H1 (cell line): ENCODE measurements around the gene DGKI. TPM values are rescaled to one million over a fixed set of nuclear protein-coding genes. Genes with fewer than 3 reads are reported as not detected.

Source experiments
- CBX8 ChIP-seq: fragments of 300-800, 300-1000 bp; sonication (generic); IDR thresholded peaks from 2 replicates; pipeline ENCODE4 v1.7.1; 2016; ENCODE audit warnings: low read depth, low read length, borderline replicate concordance
- CEBPB ChIP-seq: IDR thresholded peaks from 2 replicates; pipeline ENCODE4 v1.6.1; 2012; ENCODE audit warnings: low read depth, low read length
- CHD1 ChIP-seq: IDR thresholded peaks from 2 replicates; pipeline ENCODE4 v1.6.1; 2012; ENCODE audit warnings: low read depth, low read length, improper control_type of control experiment
- FOSL1 ChIP-seq: IDR thresholded peaks from 2 replicates; pipeline ENCODE4 v1.6.1; 2011; ENCODE audit warnings: mild to moderate bottlenecking, low read depth, low read length, moderate library complexity; ENCODE audit not compliant: insufficient read depth
- KDM4A ChIP-seq: IDR thresholded peaks from one replicate; pipeline ENCODE4 v1.7.1; 2012; ENCODE audit warnings: low read depth, mild to moderate bottlenecking, moderate library complexity, low read length, inconsistent platforms; ENCODE audit not compliant: severe bottlenecking
- POLR2AphosphoS5 ChIP-seq: IDR thresholded peaks from 2 replicates; pipeline ENCODE4 v1.6.1; 2011; ENCODE audit warnings: low read depth, low read length
- POU5F1 ChIP-seq: IDR thresholded peaks from 2 replicates; pipeline ENCODE4 v1.6.1; 2011; ENCODE audit warnings: low read depth, mild to moderate bottlenecking, low read length, moderate library complexity
- RBBP5 ChIP-seq: IDR thresholded peaks from 2 replicates; pipeline ENCODE4 v1.7.1; 2012; ENCODE audit warnings: low read depth, mild to moderate bottlenecking, inconsistent platforms, low read length, moderate library complexity, borderline replicate concordance
- SIRT6 ChIP-seq: IDR thresholded peaks from one replicate; pipeline ENCODE4 v1.7.1; 2012; ENCODE audit warnings: low read length, inconsistent platforms
- polyA plus RNA-seq, 7 experiments: library from polyadenylated mRNA; depleted of rRNA in 3 of 7; stranded (reverse) in 5 of 7; unstranded in 2 of 7; fragments of >200 nt in 5 of 7; fragments of 200-250 nt in 2 of 7; gene quantifications; 1 replicate in 5 of 7; 2 replicates in 1 of 7; 4 replicates in 1 of 7; pipeline versions ENCODE4 v1.2.1 to v1.2.3, GENCODE V29; 2011 to 2013; ENCODE audit warnings: missing spikeins in 2 of 7, mixed read lengths in 2 of 7
- total RNA-seq: library from RNA; stranded (reverse); fragmentation: NEBNext Ultra II Directional; extraction: Animal tissue kit (Norgen Biotek cat#: 25700); gene quantifications from 2 replicates; pipeline ENCODE4 v1.2.1, GENCODE V29; 2021
- TF ChIP-seq, protein P1 (sequence below): fragments of 300-600 bp; sonication (generic); IDR thresholded peaks from 2 replicates; pipeline ENCODE4 v1.7.1; 2012; ENCODE audit warnings: low read length, moderate library complexity, mild to moderate bottlenecking, inconsistent platforms; ENCODE audit not compliant: insufficient replicate concordance

DGKI gene
- total and polyA plus RNA-seq, 2 of the 8 experiments (the other 6 are each of a cell fraction or from before 2014, with no cell fraction given): 0.20 to 0.71 TPM

DNA sequence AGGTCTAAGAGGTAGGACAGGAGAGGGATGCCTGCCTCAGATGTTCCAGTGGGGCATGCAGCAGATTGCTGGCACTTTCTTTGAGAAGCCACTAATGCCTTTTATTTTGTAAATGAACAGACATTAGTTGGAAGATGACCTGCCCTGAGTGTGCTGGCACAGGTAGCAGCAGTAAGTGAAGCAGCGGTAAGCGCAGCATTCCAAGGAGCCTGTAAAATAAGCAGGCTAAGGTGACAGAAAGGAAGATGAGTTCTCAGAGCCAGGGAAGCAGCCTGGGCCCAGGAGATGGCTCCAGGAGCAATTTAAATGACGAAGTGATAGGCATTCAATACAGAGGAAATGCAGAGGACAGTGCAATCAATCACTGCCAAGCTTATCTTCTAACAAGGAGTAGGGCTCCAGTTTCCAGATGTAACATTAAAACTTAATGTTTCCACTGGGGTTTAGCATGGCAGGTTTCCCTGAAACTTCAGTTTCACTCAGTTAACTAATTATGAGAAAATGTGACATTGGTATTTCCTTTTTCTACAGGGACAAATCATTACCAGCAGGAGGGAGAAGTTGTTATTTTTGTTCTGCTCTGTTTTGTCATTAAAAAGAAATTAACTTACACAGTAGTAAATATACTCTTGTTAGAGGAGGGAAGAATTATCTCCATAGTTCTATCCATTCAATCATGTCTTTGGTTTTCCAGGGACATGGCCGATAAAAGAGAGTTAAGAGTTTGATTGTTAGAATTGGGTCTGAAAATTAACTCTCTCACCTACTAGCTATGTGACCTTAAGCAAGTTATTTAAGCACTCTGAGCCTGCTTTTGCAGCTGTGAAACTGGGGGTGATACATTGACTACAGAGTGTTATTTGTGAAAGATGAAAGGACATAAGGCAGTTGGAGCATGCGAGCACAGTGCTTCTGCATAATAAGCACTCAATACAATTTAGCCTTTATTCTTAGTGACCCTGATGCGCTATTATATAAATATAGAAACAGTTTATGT lies 406.6 kb downstream of the DGKI start (continued):
- TF ChIP-seq, protein P1, sequence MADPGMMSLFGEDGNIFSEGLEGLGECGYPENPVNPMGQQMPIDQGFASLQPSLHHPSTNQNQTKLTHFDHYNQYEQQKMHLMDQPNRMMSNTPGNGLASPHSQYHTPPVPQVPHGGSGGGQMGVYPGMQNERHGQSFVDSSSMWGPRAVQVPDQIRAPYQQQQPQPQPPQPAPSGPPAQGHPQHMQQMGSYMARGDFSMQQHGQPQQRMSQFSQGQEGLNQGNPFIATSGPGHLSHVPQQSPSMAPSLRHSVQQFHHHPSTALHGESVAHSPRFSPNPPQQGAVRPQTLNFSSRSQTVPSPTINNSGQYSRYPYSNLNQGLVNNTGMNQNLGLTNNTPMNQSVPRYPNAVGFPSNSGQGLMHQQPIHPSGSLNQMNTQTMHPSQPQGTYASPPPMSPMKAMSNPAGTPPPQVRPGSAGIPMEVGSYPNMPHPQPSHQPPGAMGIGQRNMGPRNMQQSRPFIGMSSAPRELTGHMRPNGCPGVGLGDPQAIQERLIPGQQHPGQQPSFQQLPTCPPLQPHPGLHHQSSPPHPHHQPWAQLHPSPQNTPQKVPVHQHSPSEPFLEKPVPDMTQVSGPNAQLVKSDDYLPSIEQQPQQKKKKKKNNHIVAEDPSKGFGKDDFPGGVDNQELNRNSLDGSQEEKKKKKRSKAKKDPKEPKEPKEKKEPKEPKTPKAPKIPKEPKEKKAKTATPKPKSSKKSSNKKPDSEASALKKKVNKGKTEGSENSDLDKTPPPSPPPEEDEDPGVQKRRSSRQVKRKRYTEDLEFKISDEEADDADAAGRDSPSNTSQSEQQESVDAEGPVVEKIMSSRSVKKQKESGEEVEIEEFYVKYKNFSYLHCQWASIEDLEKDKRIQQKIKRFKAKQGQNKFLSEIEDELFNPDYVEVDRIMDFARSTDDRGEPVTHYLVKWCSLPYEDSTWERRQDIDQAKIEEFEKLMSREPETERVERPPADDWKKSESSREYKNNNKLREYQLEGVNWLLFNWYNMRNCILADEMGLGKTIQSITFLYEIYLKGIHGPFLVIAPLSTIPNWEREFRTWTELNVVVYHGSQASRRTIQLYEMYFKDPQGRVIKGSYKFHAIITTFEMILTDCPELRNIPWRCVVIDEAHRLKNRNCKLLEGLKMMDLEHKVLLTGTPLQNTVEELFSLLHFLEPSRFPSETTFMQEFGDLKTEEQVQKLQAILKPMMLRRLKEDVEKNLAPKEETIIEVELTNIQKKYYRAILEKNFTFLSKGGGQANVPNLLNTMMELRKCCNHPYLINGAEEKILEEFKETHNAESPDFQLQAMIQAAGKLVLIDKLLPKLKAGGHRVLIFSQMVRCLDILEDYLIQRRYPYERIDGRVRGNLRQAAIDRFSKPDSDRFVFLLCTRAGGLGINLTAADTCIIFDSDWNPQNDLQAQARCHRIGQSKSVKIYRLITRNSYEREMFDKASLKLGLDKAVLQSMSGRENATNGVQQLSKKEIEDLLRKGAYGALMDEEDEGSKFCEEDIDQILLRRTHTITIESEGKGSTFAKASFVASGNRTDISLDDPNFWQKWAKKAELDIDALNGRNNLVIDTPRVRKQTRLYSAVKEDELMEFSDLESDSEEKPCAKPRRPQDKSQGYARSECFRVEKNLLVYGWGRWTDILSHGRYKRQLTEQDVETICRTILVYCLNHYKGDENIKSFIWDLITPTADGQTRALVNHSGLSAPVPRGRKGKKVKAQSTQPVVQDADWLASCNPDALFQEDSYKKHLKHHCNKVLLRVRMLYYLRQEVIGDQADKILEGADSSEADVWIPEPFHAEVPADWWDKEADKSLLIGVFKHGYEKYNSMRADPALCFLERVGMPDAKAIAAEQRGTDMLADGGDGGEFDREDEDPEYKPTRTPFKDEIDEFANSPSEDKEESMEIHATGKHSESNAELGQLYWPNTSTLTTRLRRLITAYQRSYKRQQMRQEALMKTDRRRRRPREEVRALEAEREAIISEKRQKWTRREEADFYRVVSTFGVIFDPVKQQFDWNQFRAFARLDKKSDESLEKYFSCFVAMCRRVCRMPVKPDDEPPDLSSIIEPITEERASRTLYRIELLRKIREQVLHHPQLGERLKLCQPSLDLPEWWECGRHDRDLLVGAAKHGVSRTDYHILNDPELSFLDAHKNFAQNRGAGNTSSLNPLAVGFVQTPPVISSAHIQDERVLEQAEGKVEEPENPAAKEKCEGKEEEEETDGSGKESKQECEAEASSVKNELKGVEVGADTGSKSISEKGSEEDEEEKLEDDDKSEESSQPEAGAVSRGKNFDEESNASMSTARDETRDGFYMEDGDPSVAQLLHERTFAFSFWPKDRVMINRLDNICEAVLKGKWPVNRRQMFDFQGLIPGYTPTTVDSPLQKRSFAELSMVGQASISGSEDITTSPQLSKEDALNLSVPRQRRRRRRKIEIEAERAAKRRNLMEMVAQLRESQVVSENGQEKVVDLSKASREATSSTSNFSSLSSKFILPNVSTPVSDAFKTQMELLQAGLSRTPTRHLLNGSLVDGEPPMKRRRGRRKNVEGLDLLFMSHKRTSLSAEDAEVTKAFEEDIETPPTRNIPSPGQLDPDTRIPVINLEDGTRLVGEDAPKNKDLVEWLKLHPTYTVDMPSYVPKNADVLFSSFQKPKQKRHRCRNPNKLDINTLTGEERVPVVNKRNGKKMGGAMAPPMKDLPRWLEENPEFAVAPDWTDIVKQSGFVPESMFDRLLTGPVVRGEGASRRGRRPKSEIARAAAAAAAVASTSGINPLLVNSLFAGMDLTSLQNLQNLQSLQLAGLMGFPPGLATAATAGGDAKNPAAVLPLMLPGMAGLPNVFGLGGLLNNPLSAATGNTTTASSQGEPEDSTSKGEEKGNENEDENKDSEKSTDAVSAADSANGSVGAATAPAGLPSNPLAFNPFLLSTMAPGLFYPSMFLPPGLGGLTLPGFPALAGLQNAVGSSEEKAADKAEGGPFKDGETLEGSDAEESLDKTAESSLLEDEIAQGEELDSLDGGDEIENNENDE: no peak
- TF ChIP-seq POU5F1: no peak
- TF ChIP-seq KDM4A: no peak
- no peak for TF ChIP-seq RBBP5
- no peak for TF ChIP-seq CBX8
- TF ChIP-seq FOSL1: no peak
- TF ChIP-seq POLR2AphosphoS5: no peak
- no peak for TF ChIP-seq CHD1
- TF ChIP-seq SIRT6: no peak
- TF ChIP-seq CEBPB: no peak
